NCI-H460 (cell line): Measurements from ENCODE around the gene COX6A2. TPM values are rescaled to one million over a fixed set of nuclear protein-coding genes. Genes with fewer than 3 reads are reported as not detected.

Source experiments
- DNase-seq: peaks from one replicate; pipeline ENCODE4 v3.0.0-alpha.2; 2016; ENCODE audit warnings: low read depth; ENCODE audit errors: extremely low read depth
- polyA plus RNA-seq: library from polyadenylated mRNA; depleted of rRNA; stranded (reverse); fragments of >200 nt; gene quantifications from 2 replicates; pipeline ENCODE4 v1.2.3, GENCODE V29; 2014; cell fraction: nucleus; rRNA removed
- total RNA-seq: library from RNA; depleted of rRNA; stranded (reverse); fragments of >200 nt; shearing (Covaris generic); gene quantifications from 2 replicates; pipeline ENCODE4 v1.2.3, GENCODE V29; 2014; rRNA removed

COX6A2 gene
- not detected in 2 replicates for total RNA-seq
- not detected in 2 replicates for polyA plus RNA-seq

DNA sequence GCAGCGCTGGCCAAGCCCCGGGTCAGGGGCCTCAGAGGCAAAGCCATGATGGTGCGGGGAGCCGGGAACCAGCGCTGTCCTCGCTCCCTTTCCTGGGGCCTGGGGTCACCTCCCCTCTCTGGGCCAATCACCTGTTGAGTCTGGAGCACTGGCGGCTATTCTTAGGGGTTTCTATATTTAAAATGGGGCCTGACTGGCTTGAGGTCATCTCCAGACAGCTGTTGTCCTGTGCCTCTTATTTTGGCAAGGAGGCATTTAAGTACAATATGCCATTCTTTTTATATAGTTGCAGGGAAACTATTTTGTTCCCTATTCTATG, at the start of gene COX6A2:
COX6A2 (minus strand) TSS at position 82 of the 319 bp plus-strand sequence; CDS start at position 47, 35 bp downstream.
- no peak for DNase-seq

DNA sequence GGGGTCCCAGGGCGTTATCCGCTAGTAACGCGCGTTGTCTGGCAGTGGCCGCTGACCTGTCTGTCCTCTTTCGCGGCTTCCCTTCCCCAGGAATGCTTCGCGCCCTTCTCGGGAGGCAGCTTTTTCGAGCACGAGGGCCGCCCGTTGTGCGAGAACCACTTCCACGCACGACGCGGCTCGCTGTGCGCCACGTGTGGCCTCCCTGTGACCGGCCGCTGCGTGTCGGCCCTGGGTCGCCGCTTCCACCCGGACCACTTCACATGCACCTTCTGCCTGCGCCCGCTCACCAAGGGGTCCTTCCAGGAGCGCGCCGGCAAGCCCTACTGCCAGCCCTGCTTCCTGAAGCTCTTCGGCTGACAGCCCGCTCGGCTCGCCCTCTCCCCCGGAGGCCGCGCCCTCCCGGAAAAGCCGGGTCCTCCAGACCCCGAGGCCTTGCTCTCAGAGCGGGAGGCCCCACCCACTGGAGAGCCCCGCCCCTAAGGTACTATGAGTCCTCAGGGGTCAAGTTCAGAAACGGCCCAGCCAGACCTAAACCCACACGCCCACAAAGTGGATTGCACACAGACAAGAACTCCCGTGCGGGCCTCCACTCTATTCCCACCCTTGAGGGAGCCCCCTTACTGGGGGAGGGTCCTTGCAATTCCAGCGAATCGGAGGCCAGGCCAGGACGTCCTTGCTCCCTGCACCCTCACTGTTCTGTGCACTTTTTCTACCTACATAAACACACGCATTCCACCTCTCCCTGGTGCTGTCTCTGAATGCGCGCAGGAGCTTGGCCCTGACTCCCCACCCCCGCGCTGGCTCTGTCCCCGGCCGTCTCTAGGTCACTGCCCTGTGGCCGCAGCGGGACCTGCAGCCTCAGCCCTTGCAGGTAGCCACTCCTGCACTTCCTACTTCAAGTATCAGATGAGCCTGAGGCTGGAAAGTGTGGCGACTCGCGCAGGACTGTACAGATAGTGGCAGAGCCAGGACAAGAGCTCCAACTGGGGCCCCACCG, 49.4 kb upstream of the COX6A2 start:
- no peak for DNase-seq

DNA sequence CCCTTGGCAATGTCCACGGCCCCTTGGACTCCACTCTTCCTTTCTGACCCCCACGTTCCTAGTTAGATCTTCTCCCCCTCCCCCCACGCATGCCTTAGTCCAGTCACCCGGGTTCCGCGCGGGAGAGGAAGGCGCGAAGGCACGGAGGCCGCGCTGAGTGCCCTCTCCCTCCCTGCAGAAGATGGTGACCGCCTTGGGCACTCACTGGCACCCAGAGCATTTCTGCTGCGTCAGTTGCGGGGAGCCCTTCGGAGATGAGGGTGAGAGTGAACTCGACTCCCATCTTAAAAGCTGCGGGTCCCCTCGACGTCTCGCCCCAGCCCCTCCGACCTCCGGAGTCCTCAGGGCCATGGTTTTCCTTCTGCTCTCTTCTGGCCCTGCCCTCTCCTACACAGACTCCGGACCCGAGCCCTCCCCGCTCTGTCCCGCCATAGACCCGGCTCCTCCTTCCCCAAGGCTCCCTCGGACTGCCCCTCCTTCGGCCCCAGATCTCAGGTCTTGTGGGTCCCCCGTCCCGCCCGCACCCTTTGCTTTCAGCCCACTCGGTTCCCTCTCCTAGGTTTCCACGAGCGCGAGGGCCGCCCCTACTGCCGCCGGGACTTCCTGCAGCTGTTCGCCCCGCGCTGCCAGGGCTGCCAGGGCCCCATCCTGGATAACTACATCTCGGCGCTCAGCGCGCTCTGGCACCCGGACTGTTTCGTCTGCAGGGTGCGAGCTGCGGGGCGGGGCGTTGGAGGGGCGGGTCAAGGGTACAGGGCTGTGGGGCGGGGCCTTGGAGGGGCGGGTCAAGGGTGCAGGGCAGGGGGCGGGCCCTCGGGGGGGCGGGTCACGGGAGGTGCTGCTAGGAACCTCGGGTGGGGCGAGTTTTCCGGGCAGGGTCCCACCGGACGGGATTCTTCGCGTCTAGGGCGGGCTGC, 48.4 kb upstream of the COX6A2 start:
- peak; percentile 76 for DNase-seq

DNA sequence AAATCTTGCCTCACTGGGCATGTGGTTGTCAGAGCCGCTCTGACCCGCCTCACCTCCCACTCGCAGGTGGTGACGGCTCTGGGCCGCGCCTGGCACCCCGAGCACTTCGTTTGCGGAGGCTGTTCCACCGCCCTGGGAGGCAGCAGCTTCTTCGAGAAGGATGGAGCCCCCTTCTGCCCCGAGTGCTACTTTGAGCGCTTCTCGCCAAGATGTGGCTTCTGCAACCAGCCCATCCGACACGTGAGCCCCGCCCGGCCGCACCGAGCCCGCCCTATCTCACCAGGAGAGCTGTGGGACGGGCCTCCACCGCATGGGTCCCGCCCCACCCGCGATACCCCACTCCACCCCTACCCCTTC, 47.8 kb upstream of the COX6A2 start:
- no peak for DNase-seq

DNA sequence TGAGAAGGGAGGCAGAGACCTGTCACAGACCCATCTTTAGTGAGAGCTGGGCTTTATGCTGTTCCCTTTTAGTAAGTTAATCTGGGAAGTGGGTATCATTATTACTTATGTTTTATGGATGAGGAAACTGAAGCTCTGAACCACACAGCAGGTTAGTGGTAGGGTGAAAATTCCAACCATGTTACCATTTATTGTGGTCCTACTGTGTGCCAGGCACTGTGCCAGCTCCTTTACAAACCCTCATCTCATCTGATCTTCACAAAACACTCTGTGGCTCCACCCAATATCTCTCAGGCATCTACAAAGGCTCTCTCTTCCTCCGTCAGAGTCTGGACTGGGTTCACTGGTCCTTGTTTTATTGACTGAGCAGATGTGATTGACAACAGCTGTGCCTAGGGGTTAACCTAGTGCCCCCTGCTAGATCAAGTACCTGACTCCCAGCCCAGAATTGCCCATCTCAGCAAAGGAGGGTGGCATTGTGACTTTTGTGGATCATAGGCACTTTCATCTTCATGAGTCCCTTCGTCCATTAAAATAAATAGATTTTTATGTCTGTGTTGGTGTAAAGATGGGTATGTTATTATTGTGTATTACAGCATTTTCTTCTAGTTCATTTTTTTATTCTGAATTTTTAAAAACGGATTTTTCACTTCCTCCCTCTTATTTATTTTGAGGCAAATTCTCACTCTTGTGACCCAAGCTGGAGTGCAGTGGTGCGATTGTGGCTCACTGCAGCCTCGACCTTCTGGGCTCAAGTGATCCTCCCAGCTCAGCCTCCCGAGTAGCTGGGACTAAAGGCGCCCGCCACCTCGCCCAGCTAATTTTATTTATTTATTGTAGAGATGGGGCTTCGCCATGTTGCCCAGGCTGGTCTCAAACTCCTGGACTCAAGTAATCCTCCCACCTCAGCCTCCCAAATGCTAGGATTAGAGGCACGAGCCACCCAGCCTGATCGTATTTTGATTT, 46.9 kb upstream of the COX6A2 start:
- DNase-seq, result no peak

DNA sequence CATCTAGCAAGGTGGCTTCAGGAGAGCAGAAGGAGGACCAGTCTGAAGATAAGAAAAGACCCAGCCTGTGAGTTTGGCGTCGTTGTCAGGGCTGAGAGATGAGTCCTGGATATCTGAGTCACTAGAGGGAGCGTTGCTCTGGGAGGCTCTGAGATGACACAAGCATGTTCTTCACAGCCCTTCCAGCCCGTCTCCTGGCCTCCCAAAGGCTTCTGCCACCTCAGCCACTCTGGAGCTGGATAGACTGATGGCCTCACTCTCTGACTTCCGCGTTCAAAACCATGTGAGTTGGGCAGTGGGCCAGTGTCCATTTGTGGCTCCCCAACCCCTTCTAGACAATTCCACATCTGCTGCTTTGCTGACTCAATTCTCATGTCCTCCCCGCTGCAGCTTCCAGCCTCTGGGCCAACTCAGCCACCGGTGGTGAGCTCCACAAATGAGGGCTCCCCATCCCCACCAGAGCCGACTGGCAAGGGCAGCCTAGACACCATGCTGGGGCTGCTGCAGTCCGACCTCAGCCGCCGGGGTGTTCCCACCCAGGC, 46.1 kb upstream of the COX6A2 start:
- DNase-seq, result no peak

DNA sequence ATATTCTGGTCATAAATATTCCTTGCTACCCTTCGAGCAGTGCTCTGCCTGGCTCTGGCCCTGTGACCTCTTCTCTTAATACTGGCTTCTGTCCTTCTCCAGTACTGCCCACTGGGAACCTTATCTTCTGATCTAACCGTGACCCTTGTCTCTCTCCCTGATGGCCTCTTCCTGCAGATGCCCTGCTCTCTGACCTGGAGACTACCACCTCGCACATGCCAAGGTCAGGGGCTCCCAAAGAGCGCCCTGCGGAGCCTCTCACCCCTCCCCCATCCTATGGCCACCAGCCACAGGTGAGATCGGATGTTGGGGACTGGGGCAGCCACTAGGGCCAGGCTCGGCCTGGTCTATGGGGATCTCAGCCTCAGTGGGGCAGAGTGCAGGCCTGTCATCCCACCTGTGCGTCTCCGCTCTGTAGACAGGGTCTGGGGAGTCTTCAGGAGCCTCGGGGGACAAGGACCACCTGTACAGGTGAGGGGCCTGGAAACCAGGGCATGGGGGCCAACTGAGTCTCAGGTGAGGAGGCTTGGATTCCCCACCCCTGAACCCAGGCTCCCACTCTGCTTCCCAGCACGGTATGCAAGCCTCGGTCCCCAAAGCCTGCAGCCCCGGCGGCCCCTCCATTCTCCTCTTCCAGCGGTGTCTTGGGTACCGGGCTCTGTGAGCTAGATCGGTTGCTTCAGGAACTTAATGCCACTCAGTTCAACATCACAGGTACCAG, 45.3 kb upstream of the COX6A2 start:
- DNase-seq, result no peak

DNA sequence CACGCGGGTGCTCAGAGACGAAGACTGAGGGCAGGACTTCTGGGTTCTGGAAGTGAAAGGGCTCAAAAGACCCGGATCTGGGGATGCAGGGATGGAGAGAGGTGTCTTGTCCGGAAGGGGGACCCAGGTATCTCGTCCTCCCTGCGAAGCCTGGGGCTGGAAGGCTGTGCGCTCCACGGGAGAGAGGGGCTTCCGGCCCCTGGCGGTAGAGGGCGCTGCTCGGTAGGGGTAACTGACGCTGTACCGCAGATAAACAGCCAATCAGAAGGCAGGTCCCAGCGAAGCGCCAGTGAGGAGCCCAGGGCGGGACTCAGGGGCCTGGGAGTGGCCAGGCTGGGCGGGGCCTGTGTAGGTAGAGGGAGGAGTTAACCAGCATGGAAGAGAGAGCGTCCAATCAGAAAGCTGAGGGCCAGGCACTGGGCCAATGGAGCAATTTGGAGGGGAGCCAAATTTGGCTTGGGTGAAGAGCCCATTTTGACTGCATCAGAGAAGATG, 44.6 kb upstream of the COX6A2 start:
- no peak for DNase-seq

DNA sequence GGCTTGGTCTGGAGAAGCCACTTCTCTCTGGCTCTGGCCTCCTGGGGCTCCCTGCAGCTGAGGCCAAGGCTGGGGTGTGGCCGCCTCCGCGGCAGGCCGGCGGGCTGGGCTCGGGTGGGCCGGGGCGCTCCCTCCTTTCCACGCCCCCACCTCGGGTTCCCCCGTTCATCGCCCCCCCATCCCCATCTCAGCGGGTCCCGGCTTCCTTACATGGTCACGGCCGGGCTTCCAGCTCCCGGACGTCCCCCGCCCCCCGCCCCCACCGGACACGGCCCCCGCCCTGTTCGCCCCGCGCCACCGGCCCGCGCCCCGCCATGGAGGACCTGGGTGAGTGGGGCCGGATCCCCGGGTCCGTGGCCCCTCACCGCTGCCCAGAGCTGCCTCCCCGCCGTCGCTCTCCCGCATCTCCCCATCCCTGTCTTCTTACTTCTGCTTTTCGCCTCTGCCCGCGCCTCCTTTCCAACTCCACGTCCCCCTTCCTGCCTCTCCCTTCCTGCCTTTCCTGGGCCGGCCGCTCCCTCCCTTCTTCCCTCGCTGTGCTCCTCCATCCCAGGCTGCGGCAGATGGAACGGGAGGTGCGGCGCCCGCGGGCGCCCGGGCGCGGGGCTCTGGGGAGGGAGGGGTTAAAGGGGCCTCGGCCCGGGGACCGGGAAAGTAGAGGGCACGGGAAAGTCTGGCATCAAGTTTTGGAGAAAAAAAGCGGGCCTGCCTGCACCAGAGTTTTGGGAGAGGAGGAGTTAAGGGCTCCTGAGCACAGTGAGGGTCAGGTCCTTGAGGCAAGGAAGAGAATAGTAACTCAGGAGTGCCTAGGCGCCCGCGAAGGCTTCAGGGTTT, 43.9 kb upstream of the COX6A2 start, which contains the start of gene TGFB1I1:
TGFB1I1 (plus strand) TSS at position 278 of the 834 bp plus-strand sequence; CDS start at position 315, 37 bp downstream.
- DNase-seq, result no peak

DNA sequence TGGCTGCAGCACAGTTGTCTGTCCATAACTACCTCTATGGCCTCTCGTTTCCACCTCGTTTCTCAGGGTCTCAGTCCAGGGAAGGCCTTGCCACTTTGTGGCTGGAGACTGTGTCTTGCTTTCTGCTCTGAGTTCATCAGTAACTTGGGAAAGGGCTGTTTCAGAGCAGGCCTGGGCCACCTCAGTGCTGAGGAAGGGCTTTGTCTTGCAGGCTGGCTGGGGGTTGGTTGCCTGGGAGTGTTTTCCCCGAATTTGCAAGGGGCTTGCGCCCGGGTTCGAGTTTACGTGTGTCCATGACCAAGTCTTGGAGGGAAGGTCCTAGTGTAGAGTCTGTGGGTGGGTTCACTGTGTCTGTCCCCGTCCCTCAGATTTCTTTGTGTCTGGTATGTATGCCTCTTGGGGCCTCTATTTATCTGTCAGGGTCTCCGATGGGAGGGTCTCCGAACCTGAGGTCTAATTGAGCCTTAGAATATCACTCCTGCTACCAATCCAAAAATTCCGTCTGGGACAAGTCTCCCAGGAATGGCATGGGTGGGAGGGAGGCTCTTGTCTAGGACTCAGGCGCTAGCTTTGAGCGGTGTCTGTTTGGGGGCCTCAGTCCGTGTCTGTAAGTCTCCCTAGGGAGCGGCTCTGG, 43.2 kb upstream of the COX6A2 start:
- DNase-seq, result no peak

DNA sequence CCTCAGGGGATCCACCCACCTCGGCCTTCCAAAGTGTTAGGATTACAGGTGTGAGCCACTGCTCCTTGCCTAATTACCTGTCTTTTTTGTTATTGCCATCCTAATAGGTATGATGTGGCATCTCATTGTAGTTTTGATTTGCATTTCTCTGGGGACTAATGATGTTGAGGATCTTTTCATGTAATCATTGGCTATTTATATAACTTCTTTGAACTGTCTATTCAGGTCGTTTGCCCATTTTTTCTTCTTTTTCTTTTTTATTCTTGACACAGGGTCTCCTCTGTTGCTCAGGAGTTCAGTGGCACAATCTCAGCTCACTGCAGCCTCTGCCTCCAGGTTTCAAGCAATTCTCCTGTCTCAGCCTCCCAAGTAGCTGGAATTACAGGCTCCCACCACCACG, 42.5 kb upstream of the COX6A2 start:
- DNase-seq, result no peak

DNA sequence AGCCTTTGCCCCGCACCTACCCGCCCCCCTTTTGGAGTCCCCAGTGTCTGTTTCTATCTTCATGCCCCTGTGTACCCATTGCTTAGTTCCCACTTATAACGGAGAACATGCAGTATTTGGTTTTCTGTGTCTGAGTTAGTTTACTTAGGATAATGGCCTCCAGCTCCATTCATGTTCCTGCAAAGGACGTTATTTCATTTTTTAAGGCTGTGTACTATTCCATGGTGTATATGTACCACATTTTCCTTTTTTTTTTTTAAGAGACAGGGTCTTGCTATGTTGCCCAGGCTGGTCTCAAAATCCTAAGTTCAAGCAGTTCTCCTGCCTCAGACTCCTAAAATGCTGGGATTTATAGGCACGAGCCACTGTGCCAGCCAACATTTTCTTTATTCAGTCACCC, 39.7 kb upstream of the COX6A2 start:
- no peak for DNase-seq

DNA sequence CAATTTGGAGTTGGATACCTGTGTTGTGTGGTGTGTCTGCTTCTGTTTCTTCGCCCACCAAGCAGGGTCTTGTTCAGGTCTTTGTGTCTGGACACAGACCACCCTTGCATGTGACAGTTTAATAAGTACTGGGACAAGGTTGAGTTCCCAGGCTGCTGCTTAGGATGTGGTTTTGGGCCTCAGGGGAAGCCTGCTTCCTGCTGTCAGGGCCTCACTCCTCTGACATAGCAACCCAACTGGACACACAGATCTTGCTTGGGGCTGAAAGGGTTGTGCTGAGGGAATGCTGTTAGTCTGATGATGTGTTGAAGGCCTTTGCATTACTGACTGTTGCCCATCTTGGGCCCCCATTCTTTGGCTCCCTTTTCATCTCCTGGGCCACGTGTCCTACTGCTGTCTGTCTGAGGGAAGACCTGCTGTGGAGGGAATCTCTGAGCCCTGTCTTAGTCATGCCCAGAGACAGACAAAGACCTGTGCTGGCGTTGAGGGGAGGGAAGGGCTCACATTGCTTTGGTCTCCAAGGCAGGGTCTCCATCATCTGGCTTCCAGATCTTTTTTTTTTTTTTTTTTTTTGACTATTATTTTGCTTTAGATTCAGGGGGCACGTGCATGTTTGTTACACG, 39.1 kb upstream of the COX6A2 start:
- DNase-seq, result no peak

DNA sequence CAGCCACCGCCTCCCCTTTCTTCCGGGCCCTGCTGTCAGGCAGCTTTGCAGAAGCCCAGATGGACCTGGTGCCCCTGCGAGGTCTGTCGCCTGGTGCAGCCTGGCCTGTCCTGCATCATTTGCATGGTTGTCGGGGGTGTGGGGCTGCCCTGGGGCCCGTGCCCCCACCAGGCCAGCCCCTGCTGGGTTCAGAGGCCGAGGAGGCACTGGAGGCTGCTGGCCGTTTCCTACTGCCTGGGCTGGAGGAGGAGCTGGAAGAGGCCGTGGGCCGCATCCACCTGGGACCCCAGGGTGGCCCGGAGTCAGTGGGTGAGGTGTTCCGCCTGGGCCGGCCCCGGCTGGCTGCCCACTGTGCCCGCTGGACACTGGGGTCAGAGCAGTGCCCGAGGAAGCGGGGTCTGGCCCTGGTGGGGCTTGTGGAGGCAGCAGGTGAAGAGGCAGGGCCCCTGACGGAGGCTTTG, 38.3 kb upstream of the COX6A2 start:
- DNase-seq, result no peak

DNA sequence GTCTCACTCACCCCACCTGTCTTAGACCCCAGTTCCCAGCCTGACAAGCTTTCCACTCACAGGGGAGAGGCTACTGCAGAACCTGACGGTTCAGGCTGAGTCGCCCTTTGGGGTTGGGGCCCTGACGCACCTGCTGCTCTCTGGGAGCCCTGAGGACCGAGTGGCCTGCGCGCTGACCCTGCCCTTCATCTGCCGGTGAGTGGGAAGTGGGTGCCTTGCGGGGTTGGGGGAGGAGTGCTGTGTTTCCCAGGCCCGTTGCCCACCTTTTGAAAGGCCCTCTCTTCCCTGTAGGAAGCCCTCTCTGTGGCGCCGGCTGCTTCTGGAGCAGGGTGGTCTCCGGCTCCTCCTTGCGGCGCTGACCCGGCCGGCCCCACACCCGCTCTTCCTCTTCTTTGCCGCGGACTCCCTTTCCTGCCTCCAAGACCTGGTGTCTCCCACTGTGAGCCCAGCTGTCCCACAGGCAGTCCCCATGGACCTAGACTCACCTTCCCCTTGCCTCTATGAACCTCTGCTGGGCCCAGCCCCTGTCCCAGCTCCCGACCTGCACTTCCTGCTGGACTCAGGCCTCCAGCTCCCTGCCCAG, 37.7 kb upstream of the COX6A2 start:
- DNase-seq, result no peak

DNA sequence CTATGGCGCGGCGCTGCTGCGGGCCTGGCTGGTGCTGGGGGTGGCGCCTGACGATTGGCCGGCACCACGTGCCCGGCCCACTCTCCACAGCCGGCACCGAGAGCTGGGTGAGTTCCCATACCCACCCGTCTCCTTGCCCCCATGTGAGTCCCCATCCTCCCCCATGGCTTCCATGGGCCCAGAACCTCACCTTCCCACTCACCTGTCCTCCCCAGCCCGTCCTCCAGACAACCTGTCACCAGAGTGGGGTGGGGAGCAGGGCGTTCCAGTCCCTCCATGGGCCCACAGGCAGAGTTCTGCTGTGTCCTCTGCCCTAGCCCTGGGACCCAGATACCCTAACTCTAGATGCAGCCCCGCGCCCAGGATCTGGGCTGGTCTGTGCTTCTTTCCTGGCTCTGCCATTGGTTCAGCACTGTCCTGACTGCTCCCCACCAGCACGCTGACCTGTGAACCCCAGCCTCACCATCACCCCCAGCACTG, 36.7 kb upstream of the COX6A2 start:
- no peak for DNase-seq
